HEK293 (cell line): ENCODE results near the gene SWI5.

Experiments used
- KLF1 ChIP-seq: fragments of 450-650 bp; formaldehyde crosslinking; IDR thresholded peaks from 2 replicates; pipeline ENCODE4 v1.5.1; 2016; ENCODE audit warnings: missing biosample characterization, missing genetic modification characterization
- PRDM2 ChIP-seq: fragments of 450-650 bp; formaldehyde crosslinking; IDR thresholded peaks from 2 replicates; pipeline ENCODE4 v1.5.1; 2016; ENCODE audit warnings: missing biosample characterization, missing genetic modification characterization, borderline replicate concordance
- SP2 ChIP-seq: fragments of 450-650 bp; formaldehyde crosslinking; IDR thresholded peaks from 2 replicates; pipeline ENCODE4 v1.5.1; 2016; ENCODE audit warnings: missing biosample characterization, missing genetic modification characterization
- ZNF19 ChIP-seq: fragments of 450-650 bp; formaldehyde crosslinking; IDR thresholded peaks from 2 replicates; pipeline ENCODE4; 2016; ENCODE audit warnings: missing biosample characterization, missing genetic modification characterization, low read depth
- ZNF2 ChIP-seq: fragments of 450-650 bp; formaldehyde crosslinking; IDR thresholded peaks from 2 replicates; pipeline ENCODE4 v1.5.1; 2016; ENCODE audit warnings: missing biosample characterization, missing genetic modification characterization
- ZNF211 ChIP-seq: fragments of 450-650 bp; formaldehyde crosslinking; IDR thresholded peaks from 2 replicates; pipeline ENCODE4 v1.5.1; 2016; ENCODE audit warnings: low read depth, missing biosample characterization, missing genetic modification characterization
- ZNF292 ChIP-seq: fragments of 450-650 bp; formaldehyde crosslinking; IDR thresholded peaks from 2 replicates; pipeline ENCODE4 v1.5.1; 2016; ENCODE audit warnings: low read depth, missing biosample characterization, missing genetic modification characterization, borderline replicate concordance
- ZNF366 ChIP-seq: fragments of 450-650 bp; formaldehyde crosslinking; conservative IDR thresholded peaks from 2 replicates; pipeline ENCODE4 v1.5.1; 2016; ENCODE audit warnings: missing biosample characterization, missing genetic modification characterization
- ZNF398 ChIP-seq: fragments of 450-650 bp; formaldehyde crosslinking; IDR thresholded peaks from 2 replicates; pipeline ENCODE4 v1.5.1; 2017; ENCODE audit warnings: missing biosample characterization, missing genetic modification characterization
- ZNF449 ChIP-seq: fragments of 450-650 bp; formaldehyde crosslinking; IDR thresholded peaks from 2 replicates; pipeline ENCODE4 v1.5.1; 2017; ENCODE audit warnings: missing biosample characterization, mild to moderate bottlenecking, missing genetic modification characterization, moderate library complexity
- ZNF518A ChIP-seq: fragments of 450-650 bp; formaldehyde crosslinking; conservative IDR thresholded peaks from 2 replicates; pipeline ENCODE4 v1.5.1; 2016; ENCODE audit warnings: low read depth, missing biosample characterization, missing genetic modification characterization
- ZNF549 ChIP-seq: fragments of 450-650 bp; IDR thresholded peaks from 2 replicates; pipeline ENCODE4 v1.5.1; 2018; ENCODE audit warnings: missing biosample characterization, missing genetic modification characterization, mild to moderate bottlenecking, inconsistent platforms, moderate library complexity
- ZNF558 ChIP-seq: fragments of 450-650 bp; formaldehyde crosslinking; IDR thresholded peaks from 2 replicates; pipeline ENCODE4 v1.5.1; 2016; ENCODE audit warnings: missing biosample characterization, missing genetic modification characterization

SWI5 gene

GRCh38 chr9:128246471-128246870 lies 29.6 kb upstream of the SWI5 start (continued):
- no peak for TF ChIP-seq PRDM2 (tag by site-specific recombination)
- TF ChIP-seq ZNF398 (tag by site-specific recombination): peak; percentile 45
- no peak for TF ChIP-seq ZNF211 (tag by site-specific recombination)
- TF ChIP-seq ZNF366 (tag by site-specific recombination): peak; percentile 92
- TF ChIP-seq ZNF19 (tag by site-specific recombination): no peak
- no peak for TF ChIP-seq ZNF2
- no peak for TF ChIP-seq ZNF518A (tag by site-specific recombination)
- peak; percentile 24; the same call in 1 of the 2 replicates for TF ChIP-seq SP2 (tag by site-specific recombination)
- no peak for TF ChIP-seq ZNF558 (tag by site-specific recombination)
- no peak for TF ChIP-seq ZNF449 (tag by site-specific recombination)
- no peak for TF ChIP-seq ZNF549 (tag by site-specific recombination)
- TF ChIP-seq KLF1: no peak
- TF ChIP-seq ZNF292 (tag by site-specific recombination): no peak
